KG1 (cell line): Measurements from ENCODE around the gene HSPA12B.

ENCODE experiments used
- DNase-seq: peaks from one replicate; lab custom pipeline; 2025; lab: John Stamatoyannopoulos, UW

HSPA12B gene, protein sequence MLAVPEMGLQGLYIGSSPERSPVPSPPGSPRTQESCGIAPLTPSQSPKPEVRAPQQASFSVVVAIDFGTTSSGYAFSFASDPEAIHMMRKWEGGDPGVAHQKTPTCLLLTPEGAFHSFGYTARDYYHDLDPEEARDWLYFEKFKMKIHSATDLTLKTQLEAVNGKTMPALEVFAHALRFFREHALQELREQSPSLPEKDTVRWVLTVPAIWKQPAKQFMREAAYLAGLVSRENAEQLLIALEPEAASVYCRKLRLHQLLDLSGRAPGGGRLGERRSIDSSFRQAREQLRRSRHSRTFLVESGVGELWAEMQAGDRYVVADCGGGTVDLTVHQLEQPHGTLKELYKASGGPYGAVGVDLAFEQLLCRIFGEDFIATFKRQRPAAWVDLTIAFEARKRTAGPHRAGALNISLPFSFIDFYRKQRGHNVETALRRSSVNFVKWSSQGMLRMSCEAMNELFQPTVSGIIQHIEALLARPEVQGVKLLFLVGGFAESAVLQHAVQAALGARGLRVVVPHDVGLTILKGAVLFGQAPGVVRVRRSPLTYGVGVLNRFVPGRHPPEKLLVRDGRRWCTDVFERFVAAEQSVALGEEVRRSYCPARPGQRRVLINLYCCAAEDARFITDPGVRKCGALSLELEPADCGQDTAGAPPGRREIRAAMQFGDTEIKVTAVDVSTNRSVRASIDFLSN

GRCh38 chr20:3732327-3733118, at the start of gene HSPA12B:
HSPA12B (plus strand) TSS chr20:3732685; CDS start chr20:3738675, 5,990 bp downstream.
- DNase-seq: no peak

- DNase-seq: no peak
Measured at GRCh38 chr20:3685341-3685740, 47.1 kb upstream of the HSPA12B start.

- no peak for DNase-seq
Measured at GRCh38 chr20:3686421-3686820, 46.1 kb upstream of the HSPA12B start.

DNA sequence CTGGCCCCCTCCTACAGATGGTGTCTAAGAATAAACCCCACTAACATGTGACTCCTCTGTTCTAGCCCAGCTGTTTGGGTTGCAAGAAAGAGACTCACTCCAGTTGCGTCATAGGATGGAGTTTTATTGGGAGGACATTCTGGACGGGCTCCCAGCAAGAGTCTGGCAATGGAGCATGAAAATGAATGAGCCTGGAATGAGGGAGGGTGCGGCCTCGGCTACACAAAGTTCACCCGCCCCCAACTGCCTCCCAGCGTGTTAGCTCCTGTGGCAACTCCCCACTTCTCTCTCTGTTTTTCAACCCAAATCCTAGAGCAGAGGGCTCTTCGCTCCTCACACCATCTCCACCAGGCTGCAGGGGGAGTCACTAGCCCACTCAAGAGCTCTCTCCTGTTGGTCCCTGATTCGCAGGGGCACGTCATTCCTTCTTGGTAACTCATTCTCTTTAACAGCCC, 45.6 kb upstream of the HSPA12B start:
- DNase-seq: no peak

DNA sequence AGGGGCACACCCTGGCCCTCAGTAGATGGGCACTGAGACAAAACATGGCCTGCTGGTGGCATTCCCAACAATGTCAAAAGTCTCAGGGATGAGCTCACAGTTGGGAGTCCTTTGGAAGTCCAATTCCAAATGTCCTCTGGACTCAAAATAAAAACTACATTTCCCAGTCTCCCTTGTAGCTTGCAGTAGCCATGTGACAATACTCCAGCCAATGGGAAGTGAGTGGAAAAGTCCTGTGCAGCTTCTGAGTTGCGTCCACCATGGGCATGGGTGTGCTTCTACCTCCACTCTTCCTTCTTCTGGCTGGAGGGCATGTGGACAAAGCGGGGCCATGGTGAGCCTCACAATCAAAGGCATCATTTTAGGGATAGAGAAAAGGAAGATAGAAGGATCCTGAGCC, 44.8 kb upstream of the HSPA12B start:
- no peak for DNase-seq

GRCh38 chr20:3689978-3690377, 42.5 kb upstream of the HSPA12B start:
- no peak for DNase-seq

GRCh38 chr20:3690413-3690812, 42.1 kb upstream of the HSPA12B start:
- no peak for DNase-seq

GRCh38 chr20:3691306-3691705, 41.2 kb upstream of the HSPA12B start:
- DNase-seq: no peak

GRCh38 chr20:3691897-3692296, 40.6 kb upstream of the HSPA12B start:
- DNase-seq: no peak

DNA sequence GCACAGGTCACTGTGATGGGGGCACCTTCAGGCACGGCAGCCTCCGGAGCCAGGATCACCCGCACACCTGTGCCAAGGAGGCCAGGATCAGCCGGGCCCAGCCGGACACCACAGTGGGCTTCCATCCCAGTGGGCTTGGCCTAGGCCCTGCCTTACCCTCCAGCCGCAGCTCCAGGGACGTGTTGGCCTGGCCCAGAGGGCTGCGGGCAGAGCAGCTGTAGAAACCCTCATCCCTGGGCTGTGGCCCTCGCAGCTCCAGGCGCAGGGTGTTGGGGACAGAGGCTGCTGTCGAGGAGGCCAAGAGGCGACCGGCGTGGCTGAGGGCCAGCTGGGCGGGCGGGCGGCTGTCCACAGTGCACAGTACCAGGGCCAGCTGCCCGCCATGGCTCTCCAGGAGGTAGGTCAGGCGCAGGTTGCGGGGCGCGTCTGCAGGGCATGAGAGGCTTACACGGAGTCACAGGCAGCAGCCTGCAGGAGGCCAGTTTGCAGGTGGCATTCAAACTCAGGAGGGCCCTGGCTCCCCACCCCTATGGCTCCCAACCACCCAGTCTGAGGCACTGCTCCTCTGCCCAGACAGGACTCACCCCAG, 39.7 kb upstream of the HSPA12B start:
- no peak for DNase-seq

DNA sequence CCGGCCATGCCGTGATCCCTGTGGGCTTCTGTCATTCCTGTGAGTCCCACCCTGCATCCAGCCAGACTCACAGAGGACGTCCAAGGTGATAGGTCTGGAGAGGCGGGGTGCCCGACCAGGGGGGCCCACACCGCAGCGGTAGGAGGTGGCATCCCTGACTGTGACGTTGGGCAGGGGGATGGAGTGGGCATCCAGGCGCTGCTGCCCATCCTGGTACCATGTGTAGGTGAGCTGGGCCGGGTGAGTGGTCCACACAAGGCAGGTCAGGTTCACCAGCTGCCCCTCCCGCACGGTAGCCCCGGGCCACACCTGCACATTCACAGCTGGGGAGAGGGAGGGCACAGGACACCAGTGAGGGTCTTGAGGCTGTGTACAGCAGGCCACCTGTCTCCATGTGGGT, 39.1 kb upstream of the HSPA12B start:
- no peak for DNase-seq

DNA sequence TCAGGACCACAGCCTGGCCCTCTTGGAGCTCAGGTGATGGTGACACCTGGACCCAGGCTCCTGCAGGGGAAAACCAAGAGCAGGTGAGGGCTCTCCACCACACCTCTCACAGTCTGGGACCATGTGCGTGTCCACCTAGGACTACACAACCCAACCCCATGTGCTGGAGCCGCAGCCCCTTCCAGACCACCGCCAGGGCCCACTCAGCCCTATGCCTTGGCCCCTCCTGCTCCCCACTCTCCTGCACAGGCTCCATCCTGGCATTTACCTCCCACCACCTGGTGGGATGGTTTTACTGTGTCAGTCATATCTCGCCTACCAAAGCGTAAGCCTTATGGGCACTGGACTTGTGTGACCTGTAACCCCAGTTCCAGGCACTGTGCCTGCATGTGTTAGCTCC, 37.6 kb upstream of the HSPA12B start:
- no peak for DNase-seq

DNA sequence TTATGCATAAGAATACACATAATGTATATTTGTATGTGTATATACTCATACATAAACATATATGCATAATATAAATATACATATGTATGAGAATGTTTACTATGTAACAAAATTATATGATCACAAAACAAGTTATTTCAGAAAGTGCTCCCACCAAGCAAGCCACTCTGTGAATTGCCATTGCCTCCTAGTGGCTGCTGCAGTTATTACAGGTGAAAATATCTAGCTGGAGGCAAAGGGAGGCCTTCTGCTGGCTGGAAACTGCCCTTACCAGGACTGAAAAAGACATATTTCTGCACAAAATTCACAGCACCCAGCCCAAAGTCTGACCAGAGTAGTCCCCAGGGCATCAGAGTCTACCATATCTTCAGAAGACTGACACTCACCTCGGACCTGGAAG, 36.3 kb upstream of the HSPA12B start:
- no peak for DNase-seq

- no peak for DNase-seq
Measured at GRCh38 chr20:3696745-3697587, 35.5 kb upstream of the HSPA12B start.

DNA sequence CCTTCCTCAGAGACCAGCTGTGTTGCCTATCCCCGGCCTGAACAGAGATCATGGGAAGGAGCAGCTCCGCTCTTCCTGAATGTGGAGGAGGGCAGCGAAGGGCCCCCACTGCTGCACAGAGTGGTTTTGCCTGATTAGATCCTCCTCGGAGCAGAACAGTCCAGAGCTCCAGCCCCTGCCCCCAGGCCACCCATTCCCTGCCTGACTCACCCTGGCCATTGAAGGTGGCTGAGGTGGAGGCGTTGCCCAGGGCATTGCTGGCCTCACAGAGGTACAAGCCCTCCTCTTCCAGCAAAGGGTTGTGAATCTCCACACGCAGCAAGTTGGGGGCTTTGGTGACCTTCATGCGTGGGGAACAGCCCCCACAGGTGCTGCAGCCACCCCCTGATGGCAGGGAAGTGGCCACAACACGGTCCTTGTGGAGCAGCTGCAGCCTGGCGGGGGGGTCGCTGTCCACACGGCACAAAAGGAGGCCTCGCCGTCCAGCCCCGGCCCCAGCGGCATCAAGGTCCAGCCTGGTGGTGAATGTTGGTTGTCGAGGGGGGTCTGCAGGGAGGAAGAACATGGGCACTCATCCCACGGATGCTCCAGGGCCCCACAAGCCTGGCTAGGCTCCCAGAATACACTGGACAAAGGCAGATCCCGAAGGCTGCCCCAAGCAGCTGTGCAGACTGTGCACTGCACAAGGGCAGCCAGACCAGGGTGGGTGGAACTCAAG, 34.7 kb upstream of the HSPA12B start:
- no peak for DNase-seq

DNA sequence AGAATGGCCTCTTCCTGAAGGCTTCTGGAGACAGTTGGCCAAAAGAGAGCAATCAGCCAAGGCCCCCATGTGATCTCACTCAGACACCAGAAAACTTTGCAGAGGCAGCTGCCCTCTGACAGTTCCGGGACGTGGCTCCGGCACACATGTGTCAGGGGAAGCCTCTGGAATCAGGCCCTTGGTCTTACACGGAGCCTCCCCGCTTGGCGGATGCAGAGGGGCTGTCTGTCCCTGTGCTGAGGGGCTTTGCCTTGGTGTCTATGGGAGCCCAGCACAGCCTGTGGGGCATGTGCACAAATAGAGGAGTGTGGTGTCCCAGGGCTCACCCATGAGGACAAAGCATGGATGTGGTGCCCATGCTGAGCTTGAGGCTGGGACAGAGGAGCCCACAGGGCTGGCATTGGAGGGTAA, 33.9 kb upstream of the HSPA12B start:
- DNase-seq: no peak

- DNase-seq: no peak
Measured at GRCh38 chr20:3699037-3699436, 33.4 kb upstream of the HSPA12B start.

- no peak for DNase-seq
Measured at GRCh38 chr20:3701061-3701998, 31.2 kb upstream of the HSPA12B start.

- DNase-seq: no peak
Measured at GRCh38 chr20:3702611-3703391, 29.7 kb upstream of the HSPA12B start.
